Liver (tissue), 3 donors: ENCODE measurements around the gene SYTL1.
"Not testable (repeated sequence)": the region's sequence is repeated elsewhere in the genome, so short reads cannot be mapped to it uniquely, and the experiment has no call there.

Source experiments
- EGR1 ChIP-seq, 2 donors: IDR thresholded peaks; 2 replicates each; pipeline ENCODE4 v1.6.1; 2016 to 2018; ENCODE audit warnings: antibody characterized with exemption in 2 of 2, low read depth in 2 of 2
- GABPA ChIP-seq, 2 donors: IDR thresholded peaks in 1 of 2; conservative IDR thresholded peaks in 1 of 2; 2 replicates each; pipeline ENCODE4 v1.6.1; 2016; ENCODE audit warnings: antibody characterized with exemption in 2 of 2, mild to moderate bottlenecking in 1 of 2, moderate library complexity in 1 of 2
- HNF4A ChIP-seq, 2 donors: conservative IDR thresholded peaks; 2 replicates each; pipeline ENCODE4 v1.6.1; 2016; ENCODE audit warnings: antibody characterized with exemption in 2 of 2, mild to moderate bottlenecking in 2 of 2
- JUND ChIP-seq, 2 donors: IDR thresholded peaks; 2 replicates each; pipeline ENCODE4 v1.6.1; 2016; ENCODE audit warnings: antibody characterized with exemption in 2 of 2
- NR2F2 ChIP-seq: IDR thresholded peaks from 2 replicates; pipeline ENCODE4 v1.6.1; 2016; ENCODE audit warnings: antibody characterized with exemption
- RAD21 ChIP-seq, 2 donors: IDR thresholded peaks; 2 replicates each; pipeline ENCODE4 v1.6.1; 2016; ENCODE audit warnings: antibody characterized with exemption in 2 of 2, mild to moderate bottlenecking in 2 of 2
- SP1 ChIP-seq: IDR thresholded peaks from 2 replicates; pipeline ENCODE4 v1.6.1; 2018; ENCODE audit warnings: antibody characterized with exemption, mild to moderate bottlenecking
- TAF1 ChIP-seq: conservative IDR thresholded peaks from 2 replicates; pipeline ENCODE4 v1.6.1; 2016; ENCODE audit warnings: antibody characterized with exemption, mild to moderate bottlenecking
- YY1 ChIP-seq: IDR thresholded peaks from 2 replicates; pipeline ENCODE4 v1.6.1; 2016; ENCODE audit warnings: antibody characterized with exemption, mild to moderate bottlenecking
- TF ChIP-seq, protein P1 (sequence below): fragments of 150-350 bp; IDR thresholded peaks from 2 replicates; pipeline ENCODE4 v1.5.1; 2017; ENCODE audit warnings: improper control_type of control experiment, low read depth, low read length; ENCODE audit not compliant: missing input control
- TF ChIP-seq, protein P2 (sequence below): IDR thresholded peaks from 2 replicates; pipeline ENCODE4 v1.6.1; 2016; ENCODE audit warnings: antibody characterized with exemption
- TF ChIP-seq, protein P3 (sequence below): IDR thresholded peaks from 2 replicates; pipeline ENCODE4 v1.6.1; 2016; ENCODE audit warnings: antibody characterized with exemption
- TF ChIP-seq, protein P4 (sequence below): IDR thresholded peaks from 2 replicates; pipeline ENCODE4 v1.6.1; 2016; ENCODE audit warnings: antibody characterized with exemption
- donor health status: healthy.
- donor health status: healthy.

DNA sequence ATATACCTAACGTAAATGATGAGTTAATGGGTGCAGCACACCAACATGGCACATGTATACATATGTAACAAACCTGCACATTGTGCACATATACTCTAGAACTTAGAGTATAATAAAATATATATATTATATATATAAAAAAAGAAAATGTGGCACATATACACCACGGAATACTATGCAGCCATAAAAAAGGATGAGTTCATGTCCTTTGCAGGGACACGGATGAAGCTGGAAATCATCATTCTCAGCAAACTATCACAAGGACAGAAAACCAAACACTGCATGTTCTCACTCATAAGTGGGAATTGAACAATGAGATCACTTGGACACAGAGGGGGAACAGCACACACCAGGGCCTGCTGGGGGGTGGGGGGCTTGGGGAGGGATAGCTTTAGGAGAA, 43.0 kb downstream of the SYTL1 start:
- not testable (repeated sequence) for TF ChIP-seq YY1; TAF1; RAD21 (IDR thresholded peaks at IDR 0.05); SP1; EGR1 (IDR thresholded peaks at IDR 0.05; ENCODE audit: low read depth in 2 of 2); HNF4A (conservative IDR thresholded peaks at IDR 0.05); JUND (IDR thresholded peaks at IDR 0.05); NR2F2; GABPA (IDR thresholded peaks at IDR 0.05 in 1 of 2, conservative IDR thresholded peaks at IDR 0.05 in 1 of 2)
- TF ChIP-seq, protein P1, sequence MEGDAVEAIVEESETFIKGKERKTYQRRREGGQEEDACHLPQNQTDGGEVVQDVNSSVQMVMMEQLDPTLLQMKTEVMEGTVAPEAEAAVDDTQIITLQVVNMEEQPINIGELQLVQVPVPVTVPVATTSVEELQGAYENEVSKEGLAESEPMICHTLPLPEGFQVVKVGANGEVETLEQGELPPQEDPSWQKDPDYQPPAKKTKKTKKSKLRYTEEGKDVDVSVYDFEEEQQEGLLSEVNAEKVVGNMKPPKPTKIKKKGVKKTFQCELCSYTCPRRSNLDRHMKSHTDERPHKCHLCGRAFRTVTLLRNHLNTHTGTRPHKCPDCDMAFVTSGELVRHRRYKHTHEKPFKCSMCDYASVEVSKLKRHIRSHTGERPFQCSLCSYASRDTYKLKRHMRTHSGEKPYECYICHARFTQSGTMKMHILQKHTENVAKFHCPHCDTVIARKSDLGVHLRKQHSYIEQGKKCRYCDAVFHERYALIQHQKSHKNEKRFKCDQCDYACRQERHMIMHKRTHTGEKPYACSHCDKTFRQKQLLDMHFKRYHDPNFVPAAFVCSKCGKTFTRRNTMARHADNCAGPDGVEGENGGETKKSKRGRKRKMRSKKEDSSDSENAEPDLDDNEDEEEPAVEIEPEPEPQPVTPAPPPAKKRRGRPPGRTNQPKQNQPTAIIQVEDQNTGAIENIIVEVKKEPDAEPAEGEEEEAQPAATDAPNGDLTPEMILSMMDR, result not testable (repeated sequence)
- TF ChIP-seq, protein P2, sequence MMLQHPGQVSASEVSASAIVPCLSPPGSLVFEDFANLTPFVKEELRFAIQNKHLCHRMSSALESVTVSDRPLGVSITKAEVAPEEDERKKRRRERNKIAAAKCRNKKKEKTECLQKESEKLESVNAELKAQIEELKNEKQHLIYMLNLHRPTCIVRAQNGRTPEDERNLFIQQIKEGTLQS, result not testable (repeated sequence)
- TF ChIP-seq, protein P3, sequence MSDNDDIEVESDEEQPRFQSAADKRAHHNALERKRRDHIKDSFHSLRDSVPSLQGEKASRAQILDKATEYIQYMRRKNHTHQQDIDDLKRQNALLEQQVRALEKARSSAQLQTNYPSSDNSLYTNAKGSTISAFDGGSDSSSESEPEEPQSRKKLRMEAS, result not testable (repeated sequence)
- TF ChIP-seq, protein P4, sequence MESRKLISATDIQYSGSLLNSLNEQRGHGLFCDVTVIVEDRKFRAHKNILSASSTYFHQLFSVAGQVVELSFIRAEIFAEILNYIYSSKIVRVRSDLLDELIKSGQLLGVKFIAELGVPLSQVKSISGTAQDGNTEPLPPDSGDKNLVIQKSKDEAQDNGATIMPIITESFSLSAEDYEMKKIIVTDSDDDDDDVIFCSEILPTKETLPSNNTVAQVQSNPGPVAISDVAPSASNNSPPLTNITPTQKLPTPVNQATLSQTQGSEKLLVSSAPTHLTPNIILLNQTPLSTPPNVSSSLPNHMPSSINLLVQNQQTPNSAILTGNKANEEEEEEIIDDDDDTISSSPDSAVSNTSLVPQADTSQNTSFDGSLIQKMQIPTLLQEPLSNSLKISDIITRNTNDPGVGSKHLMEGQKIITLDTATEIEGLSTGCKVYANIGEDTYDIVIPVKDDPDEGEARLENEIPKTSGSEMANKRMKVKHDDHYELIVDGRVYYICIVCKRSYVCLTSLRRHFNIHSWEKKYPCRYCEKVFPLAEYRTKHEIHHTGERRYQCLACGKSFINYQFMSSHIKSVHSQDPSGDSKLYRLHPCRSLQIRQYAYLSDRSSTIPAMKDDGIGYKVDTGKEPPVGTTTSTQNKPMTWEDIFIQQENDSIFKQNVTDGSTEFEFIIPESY, result not testable (repeated sequence)
